Right kidney (tissue), 1 donor: ENCODE data around the gene CSPG4.
"Not testable (repeated sequence)": the region's sequence is repeated elsewhere in the genome, so short reads cannot be mapped to it uniquely, and the experiment has no call there.

Experiments used
- DNase-seq: peaks from one replicate; pipeline ENCODE4 v3.0.0-alpha.2; 2016

CSPG4 gene

DNA sequence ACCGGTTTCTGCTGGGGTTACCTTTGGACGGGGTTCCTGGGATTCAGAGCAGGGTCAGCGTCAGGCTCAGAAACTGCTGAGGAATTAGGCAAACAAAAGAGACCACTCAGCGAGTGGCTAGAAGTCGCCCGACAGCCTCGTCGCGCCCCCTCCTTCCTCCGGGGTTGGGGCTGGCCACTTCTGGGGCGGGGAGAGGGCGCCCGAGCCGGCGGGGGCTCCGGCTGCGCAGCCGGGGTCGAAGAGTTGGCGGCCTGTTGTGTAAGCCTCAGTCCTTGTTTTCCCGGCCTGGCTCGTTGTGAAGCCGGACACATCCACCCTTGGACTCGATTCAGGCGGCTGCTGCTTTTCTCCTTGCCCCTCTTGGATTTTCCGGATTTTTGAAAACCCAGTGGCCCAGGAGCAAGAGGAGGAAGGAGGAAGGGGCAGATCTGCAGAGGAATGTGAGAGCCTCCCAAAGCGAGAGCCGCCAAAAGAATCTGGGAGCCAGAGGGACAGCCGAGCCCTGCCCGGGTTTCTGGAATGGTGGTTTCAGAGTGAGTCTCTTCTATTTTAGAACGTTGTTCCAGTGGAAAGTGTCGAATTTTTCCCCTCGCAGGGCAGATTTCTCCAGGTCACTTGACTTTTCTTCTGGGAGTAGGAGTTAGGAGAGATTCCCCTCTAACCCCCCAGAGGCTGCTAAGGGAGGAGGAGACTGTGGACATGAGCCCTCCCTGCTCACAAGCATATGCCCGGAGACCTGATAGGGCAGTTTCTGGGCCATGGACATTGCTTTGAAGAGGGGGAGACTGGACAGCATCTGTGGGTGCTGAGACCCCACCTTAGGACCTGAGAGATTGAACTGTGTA, 64.3 kb downstream of the CSPG4 start:
- DNase-seq = no peak

DNA sequence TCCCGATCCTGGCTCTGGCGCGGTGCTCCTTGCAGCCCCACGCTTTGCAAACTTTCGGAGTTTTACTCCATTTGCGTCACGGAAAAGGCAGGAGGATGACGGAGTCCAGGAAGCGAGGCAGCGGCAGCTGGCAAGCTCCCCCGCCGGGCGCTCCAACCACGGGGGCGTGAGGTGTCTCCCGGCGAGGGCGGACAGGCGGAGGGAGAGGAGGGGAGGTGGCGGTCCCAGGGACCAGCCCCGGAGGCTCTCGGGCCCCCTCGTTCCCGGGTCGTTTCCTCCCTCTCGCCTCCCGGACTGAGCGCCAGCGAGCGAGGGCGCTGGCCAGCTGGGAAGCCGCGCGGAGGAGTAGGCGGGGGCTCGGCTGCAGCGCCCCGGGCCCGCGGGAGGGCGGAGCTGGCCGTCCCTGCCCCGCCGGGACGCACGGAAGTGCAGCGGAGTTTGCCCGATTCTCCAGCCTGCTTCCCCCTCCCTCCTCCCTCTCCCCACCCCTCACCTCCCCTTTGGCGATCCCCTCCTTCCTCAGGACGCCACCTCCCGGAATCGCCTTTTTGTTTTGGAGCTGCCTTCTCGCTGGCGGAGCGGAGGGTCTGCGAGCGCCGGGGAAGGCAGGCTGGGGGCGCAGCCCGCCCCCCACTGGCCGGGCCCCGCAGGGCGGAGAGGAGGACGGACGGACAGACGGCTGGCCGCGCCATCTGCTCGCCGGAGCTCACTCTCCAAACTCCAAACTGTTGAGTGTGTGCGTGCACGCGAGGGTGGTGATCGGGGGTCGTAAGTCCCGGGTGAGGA, 65.1 kb downstream of the CSPG4 start, which contains the start of gene SNX33:
TSS of gene SNX33 (plus strand) at position 543 of the 786 bp plus-strand sequence. CDS start 1,191 bp downstream, outside the sequence.
- DNase-seq = peak; percentile 93

DNA sequence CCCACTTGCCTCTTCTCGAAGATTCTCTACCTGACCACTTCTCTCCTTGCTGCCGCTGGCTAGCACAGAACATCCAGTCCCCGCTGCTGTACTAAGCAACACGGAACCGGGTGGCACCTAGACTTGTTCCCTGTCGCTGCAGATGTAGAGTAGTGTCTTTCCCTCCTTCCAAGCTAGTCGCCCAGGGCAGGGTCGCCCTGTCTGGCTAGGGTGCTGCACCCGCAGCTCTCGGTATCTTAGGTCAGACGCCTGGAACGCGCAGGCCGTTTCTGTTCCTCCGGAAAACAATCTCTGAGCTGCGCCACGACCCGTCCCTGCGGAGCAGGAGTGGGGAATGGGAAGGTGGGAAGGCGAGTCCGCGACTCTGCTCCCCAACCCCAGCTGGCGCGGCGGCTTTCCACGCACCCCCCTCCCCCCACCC, 65.7 kb downstream of the CSPG4 start:
- DNase-seq = peak; percentile 66

DNA sequence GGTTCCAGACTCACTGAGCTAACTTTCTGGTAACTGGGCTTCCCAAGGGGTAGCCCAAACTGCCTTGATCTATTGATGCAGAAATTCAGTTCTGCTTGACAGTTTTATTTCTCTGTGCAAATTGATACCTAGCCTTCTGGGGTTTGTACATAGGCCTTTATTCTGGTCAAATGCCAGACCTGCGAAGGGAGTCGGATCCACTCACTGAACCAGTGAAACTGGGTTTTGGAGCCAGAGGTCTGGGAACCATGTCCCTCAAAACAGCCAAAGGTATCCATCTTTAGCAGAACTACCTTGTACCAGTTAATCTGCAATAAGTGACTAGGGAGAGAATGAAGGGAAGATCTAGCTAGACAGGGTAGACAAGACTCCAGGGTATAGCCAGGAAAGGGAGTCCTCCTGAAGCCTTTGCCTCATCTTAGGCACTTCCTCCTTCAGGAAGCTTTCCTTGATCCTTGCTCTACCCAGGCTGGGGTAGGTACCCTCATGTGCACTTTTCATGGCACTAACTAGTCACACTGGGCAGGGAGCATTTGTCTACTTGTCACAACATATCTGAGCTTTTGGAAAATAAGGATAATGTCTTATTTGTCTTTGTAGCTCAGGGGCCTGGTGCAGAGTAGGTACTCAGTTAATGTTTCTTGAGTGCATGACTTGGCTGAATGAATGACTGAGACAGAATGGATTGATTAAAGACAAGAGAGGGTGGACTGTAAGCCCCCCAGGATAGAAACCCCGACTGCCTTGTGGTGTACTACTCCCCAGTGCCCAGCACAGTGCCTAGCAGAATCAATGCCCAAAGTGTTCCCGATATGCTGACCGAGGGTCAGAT, 66.3 kb downstream of the CSPG4 start:
- DNase-seq = no peak

DNA sequence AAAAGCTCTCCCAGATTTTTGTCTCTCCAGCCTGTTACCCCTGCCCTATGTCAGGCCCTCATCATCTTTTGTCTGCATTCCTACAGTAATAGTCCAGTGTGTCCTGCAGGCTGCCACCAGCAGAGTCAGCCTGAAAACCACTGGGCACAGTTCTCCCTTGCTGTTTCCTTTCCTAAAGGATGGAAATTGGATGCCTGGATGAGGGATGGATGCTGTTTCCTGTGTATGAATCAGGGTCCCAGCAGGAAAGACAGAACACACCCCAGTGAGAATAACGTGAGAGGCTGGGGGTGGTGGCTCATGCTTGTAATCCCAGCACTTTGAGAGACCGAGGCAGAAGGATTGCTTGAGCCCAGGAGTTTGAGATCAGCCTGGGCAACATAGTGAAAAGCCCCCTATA, 68.3 kb downstream of the CSPG4 start:
- no peak for DNase-seq

DNA sequence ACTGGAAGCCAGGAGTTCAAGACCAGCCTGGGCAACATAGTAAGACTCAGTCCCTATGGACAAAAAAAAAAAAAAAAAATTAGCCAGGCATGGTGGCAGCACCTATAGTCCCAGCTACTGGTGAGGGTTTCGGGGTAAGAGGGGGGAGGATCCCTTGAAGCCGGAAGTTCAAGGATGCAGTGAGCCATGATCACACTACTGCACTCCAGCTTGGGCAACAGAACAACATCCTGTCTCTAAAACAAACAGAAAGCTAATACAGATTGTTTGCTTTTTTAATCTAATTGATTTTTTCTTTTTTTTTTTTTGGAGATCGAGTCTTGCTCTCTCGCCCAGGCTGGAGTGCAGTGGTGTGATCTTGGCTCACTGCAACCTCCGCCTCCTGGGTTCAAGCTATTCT, 71.0 kb downstream of the CSPG4 start:
- DNase-seq = no peak

DNA sequence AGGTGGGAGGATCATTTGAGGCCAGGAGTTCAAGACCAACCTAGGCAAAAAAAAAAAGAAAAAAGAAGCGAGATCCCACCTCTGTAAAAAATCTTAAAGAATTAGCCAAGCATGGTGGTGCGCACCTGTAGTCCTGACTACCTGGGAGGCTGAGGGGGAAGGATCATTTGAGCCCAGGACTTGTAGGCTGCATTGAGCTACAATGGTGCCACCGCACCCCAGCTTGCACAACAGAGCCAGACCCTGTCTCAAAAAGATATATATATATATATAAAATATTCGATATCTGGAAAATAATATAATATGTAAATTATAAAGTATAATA, 71.5 kb downstream of the CSPG4 start:
- no peak for DNase-seq

DNA sequence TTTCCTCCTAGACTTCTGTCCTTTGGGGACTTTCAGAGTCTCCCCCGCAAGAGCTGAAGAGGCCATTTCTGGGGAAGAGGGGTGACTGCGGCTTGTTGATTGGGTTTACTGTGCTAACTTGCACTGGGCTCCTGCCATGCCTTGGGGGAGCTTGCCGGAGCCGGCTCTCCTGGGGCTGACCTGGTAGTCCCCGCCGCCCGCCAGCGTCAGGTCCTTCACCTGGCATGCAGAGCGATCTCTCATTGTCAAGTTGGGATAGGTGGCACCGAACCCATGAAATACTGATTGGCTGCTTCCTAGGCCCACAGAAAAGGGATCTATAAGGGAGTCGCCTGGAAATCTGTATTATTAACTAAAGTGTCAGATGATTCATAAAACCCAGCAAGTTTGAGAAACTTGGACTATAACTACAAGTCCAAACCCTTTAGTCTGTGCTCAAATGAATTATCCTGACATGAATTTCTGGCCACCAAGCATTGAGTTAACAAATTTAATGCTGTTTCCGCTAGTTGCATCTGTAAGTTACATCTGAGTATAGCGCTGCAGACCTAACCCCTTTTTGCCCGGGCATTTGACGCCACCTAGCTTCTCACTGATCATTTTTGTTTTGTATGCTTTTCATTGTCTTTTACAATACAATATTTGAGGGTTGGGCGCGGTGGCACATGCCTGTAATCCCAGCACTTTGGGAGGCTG, 72.0 kb downstream of the CSPG4 start:
- peak; percentile 86 for DNase-seq

DNA sequence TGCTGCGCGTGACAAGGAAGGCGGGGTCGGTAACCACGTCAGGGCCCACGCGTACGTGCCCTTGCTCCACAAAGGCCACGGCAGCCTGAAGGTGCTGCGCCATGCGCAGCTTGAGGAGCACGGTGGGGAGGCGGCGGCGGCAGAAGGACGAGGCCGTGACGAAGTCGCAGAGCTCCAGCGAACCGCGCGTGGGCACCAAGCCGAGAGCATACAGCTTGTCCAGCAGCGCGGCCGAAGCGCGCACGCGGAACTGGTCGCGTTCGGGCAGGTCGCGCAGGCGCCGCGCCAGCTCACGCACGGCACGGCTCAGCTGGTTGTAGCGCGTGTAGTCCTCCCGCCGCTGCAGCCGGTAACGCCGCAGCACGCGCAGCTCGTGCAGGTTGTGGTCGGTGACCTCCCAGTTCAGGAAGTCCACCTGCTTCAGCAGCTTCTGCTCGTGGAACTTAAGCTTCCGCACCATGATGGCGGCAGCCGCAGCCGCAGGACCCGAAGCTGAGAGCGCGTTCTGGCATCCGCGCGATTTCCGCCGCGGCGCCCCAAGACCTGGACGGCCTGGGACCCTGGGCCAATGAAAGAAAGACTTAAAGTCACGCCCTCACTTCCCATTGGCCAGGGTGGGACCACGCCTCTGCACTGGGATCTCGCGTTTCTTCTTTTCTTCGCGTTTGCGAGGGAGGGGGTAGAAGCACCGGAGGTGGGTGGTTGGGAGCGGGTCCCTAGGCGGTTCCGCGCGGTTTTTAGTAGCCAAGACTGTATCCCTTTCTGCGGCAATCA, 72.8 kb downstream of the CSPG4 start, which contains the start of gene IMP3:
TSS of gene IMP3 (minus strand) at position 516 of the 774 bp plus-strand sequence. CDS start at position 460, 56 bp downstream.
- peak; percentile 91 for DNase-seq

DNA sequence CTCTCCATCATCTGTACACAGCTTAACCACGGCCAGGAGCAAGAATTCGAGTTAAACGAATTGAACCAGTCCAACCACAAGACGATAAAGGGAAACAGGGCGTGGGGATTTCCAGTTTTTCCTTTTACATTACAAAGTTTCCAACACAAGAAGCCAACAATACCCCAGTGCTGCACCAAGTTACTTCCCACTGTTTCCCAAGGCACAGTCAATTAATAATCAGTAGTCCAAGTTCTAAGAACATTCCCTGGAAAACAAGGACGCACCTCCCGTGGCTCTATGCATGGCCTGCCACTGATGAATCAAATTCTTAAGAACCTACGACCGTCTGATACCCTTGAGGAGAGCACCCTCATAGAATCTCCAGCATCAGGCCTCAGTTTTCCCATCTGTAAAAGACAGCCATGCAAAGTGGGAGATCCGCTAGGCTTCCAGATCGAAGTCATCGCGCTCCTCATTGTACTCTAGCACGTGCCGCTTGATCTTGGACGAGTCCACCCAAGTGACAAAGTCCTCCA, 73.4 kb downstream of the CSPG4 start:
- no peak for DNase-seq

DNA sequence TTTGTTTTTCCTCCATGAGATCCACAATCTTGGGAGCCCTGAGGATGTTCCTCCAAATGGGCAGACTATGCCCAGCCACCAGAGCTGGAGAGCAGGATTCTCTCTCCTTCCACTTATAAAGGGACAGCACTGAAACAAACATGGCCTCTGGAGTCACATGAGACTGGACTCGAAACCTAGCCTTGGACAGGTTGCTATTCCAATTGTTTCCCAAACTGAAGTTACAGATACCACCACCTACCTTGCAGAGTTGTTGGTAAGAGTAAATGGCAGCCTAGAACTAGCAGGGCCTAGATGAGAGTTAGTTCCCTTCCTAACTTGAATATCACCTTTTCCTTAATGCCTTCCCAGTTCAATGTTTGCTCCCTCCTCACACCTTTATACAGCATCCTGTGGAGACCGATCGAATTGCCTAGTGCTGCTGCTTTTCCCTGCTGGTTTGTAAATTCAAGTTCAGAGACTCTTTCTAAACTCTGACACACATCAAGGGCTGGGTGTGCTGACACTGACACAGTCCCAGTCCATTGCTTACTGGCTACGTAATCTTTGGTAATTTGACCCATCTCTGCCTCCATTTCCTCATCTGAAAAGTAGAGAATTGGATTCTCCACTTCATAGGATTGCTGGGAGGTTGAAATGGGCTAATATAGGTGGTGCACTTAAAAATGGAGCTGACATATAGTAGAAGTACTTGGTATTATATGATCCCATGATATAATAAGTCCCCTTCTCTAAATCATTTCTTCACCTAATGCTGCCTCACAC, 75.2 kb downstream of the CSPG4 start:
- DNase-seq = no peak

DNA sequence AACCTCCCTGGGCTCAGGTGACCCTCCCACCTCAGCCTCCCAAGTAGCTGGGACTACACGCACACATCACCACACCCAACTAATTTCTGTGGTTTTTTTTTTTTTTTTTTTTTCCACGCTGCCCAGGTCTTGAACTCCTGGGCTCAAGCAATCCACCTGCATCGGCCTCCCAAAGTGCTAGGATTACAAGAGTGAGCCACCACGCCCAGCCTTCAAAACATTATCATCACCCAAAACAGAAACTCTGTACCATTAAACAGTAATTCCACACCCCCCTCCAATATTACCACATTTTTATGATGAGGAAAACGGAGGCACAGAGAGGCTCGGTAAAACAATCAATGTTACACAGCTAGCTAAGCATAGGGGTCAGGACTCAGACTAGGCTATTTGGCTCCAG, 76.6 kb downstream of the CSPG4 start:
- no peak for DNase-seq

DNA sequence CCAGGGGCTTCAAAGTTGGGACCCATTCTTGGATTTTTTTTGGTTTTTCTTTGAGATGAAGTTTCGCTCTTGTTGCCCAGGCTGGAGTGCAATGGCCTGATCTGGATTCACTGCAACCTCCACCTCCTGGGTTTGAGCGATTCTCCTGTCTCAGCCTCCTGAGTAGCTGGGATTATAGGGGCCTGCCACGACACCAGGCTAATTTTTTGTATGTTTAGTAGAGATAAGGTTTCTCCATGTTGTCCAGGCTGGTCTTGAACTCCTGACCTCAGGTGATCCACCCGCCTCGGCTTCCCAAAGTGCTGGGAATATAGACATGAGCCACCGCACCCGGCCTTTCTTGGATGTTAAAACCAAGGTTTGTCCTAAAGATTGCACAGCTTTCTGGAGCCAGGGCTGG, 78.7 kb downstream of the CSPG4 start:
- DNase-seq = not testable (repeated sequence)

DNA sequence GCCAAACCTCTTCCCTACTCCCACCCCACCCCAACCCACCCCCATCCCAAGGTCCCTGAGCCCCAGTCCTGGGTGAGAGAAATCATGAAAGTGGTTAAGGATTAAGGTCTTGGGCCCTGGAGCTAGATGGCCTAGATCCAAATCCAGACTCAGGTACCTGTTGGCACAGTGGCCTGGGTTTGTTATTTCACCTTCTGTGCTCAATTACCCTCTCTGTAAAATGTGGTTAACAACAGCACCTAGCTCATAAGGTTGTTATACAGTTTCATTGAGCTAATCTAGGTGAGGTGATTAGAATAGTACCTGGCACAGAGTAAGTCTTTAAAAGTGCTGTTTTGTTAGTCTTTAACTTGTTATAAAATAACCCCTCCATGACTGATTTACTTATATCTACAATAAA, 80.7 kb downstream of the CSPG4 start:
- DNase-seq = no peak

DNA sequence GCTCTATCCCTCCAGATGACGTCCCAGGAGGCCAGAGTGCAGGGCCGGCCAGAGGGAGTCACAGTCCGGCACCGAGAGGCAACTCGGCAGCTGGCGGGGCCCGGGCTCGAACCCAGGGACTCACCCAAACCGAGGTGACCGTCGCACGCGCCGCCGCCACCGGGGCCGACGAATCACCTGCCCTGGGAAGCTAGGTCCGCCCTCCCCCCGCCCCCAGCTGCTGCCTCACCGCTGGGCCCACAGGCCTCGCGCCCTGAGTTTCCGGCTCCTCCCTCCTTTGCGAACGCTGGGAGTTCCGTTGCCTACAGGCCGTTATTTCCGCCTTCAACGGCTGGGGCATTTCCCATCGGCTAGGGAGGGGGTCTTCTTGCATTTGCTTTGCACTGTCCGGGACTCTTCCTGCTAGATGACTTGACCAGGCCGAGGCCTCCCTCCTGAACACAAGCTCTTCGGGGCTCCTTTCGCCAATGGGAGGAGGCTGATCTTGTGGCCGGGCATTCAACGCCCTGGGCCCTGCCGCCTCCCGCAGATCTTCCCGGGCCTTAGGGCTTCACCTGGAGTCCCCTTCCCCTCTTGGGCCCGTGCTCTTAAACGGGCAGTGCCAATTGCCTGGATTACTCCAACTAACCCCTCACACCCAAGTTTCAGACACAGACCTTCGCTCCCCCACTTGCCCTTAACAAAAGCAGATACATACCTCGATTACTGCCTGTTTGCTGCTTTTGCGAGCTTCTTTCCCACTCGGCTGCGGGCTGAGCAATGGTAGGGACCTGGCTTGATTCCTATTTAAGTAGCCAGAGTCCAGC, 86.9 kb downstream of the CSPG4 start, which contains the start of gene SNUPN:
TSS of gene SNUPN (minus strand) at position 184 of the 806 bp plus-strand sequence. CDS start 4,674 bp downstream, outside the sequence.
- DNase-seq = peak; percentile 92
